Hematopoietic multipotent progenitor cell treated with erythropoietin and hydrocortisone succinate and interleukin-3 and kit ligand, for 4 days (in vitro differentiated cells): ENCODE data around the gene ZNF284.

Experiments
- DNase-seq: peaks from one replicate; pipeline ENCODE4 v3.0.0-alpha.2; 2015

ZNF284 gene

DNA sequence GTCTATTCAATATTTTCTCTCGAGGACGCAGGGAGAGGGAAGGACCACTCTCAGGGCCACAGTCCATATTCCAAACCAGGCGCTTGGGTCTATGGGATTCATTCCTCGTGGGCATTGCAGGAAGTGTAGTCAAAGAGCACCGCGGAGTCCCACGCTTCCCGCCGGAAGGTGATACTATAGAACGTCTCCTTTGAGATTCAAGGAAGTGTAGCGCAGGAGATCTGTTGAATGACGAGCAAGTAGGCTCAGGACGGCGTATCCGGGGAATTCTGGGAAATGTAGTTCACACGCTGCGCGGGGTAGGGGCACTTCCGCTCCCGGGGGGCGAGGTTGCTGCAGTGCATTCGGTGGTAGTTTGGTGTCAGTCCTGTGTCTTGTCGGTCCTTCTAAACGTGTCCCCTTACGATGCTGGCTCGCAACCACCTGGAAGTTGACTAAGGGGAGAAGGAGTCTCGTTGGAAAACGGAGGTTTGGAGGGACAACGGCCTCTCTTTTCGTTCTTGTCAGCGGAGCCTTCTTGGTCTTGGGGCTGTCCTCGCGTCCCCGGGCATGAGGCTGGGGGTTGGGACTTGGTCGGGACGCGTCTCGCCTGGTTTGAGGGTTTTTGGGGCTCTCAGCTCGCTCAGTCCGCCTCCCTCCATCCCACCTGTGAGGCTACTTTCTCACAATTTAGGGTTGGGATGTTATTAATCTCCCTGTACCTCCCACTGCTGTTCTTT lies at the start of gene ZNF284:
Gene ZNF284 (plus strand): TSS at position 336 of the 719 bp plus-strand sequence. CDS start 4,231 bp downstream, outside the sequence.
- peak; percentile 96 for DNase-seq

DNA sequence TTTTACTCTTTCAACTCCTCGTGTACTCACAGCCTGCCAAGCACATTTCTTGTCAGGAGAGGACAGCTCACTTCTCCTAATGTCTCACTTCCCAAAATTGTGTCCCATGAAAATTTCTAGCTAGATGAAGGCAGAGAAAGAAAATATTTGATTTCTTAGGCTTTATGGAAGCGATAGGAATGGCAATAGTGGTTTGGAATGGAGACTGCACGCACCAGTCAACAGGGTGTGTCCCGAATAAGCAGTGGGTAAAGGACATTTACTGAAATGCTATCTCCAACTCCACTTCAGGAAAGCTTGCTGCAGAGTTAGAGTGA lies 47.1 kb upstream of the ZNF284 start:
- DNase-seq = no peak

DNA sequence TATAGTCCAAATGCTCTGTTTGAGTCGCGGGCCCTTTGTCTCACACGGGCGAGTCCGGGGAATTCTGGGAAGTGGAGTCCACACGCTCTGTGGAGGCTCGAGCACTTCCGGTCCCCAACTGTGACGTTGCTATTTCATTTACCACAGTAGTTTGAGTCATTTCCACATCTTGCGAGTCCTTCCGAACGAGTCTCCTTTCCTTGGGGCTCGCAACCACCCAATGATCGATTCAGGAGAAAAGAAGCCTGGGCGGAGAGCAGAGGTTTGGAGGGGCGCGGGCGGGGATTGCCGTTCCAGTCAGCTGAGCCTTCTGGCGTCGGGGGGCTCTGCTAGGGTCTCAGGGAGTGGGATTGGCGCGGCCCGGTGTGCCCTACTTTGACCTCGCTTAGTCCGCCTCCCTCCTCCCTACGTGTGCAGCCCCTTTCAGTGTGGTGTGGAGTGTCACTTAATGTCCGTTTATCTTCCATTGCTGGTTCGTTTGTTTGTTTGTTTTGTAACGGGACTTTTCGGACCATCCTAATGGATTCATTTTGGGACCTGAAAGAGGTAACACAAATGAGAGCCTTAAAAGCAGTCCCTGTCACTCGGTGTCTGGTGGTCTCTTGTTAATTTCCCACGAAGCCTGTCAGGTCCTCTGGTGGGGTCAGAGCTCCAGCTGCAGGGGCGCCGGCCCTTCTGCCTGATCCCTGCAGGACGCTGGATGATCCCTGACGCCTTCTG lies 46.6 kb upstream of the ZNF284 start, which contains the start of gene ZNF222:
Gene ZNF222 (plus strand): TSS at position 163 of the 720 bp plus-strand sequence. CDS start 58 bp downstream, at position 221.
- peak; percentile 97 for DNase-seq

DNA sequence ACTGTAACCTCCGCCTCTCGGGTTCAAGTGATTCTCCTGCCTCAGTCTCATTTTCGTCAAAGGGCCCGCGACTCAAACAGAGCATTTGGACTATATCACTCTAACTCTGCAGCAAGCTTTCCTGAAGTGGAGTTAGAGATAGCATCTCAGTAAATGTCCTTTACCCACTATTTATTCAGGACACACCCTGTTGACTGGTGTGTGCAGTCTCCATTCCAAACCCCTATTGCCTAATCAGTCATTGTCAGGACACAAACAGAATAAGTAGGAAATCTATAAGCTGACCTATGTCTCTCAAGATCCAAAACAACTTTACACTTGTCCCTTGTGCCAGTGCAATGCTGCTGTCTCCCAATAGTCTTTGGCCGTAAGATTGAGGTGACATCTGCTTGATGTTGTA lies 45.3 kb upstream of the ZNF284 start:
- no peak for DNase-seq

DNA sequence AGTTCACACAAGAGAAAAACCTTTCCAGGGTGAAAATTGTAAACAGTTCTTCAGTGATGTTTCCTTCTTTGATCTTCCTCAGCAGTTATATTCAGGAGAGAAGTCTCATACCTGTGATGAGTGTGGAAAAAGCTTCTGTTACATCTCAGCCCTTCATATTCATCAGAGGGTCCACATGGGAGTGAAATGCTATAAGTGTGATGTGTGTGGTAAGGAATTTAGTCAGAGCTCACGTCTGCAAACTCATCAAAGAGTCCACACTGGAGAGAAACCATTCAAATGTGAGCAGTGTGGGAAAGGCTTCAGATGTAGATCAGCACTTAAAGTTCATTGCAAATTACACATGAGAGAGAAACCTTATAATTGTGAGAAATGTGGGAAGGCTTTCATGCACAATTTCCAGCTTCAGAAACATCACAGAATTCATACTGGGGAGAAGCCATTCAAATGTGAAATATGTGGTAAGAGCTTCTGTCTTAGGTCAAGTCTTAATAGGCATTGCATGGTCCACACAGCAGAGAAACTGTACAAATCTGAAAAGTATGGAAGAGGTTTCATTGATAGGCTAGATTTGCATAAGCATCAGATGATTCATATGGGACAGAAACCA lies 39.9 kb upstream of the ZNF284 start:
- DNase-seq = no peak

DNA sequence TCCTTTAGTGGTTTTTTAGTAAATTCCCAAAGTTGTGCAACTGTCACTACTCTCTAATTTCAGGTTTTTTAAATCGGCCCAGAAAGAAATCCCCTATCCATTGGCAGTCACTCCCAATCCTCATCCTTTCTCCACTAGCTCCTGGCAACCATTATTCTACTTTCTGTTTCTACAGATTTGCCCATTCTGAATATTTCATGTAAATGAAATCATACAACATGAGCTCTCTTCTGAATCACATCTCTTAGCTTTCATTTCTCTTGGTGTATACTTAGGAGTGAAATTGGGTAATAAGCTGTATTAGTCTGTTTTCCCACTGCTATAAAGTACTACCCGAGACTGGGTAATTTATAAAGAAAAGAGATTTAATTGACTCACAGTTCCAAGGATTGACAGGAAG lies 29.8 kb upstream of the ZNF284 start:
- DNase-seq = no peak

DNA sequence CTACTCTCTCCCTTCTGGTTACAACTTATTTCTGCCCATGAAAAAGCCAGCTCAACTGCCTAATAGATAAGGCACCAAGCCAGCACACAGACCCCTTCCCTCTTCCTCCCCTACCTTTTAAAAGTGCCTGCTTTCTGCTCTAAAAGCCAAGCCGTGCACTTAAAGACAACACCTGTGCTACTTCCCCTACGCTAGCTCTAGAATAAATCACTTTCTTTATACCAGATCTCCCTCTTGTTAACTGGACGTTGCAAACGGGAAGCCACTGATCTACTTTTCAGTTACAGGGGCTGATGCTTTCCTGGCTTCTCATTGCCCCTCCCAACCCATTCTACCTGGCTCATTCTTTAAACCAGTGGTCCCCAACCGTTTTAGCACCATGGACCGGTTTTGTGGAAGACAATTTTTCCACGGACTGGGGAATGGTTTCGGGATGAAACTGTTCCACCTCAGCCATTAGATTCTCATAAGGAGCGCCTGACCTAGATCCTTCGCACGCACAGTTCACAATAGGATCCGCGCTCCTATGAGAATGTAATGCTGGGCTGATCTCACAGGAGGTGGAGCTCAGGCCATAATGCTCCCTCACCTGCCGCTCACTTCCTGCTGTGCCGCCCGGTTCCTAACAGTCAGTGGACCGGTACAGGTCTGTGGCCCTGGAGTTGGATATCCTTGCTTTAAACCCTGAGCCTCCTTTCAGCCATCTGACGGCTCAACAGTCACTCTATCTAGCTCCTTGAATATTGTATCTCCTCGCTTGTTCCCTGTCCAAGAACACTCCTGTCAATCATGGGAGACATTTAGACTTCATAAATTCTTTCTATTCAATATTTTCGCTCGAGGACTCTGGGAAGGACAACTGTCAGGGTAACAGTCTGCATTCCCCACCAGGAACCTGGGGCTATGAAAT lies 21.0 kb upstream of the ZNF284 start:
- peak; percentile 52 for DNase-seq

DNA sequence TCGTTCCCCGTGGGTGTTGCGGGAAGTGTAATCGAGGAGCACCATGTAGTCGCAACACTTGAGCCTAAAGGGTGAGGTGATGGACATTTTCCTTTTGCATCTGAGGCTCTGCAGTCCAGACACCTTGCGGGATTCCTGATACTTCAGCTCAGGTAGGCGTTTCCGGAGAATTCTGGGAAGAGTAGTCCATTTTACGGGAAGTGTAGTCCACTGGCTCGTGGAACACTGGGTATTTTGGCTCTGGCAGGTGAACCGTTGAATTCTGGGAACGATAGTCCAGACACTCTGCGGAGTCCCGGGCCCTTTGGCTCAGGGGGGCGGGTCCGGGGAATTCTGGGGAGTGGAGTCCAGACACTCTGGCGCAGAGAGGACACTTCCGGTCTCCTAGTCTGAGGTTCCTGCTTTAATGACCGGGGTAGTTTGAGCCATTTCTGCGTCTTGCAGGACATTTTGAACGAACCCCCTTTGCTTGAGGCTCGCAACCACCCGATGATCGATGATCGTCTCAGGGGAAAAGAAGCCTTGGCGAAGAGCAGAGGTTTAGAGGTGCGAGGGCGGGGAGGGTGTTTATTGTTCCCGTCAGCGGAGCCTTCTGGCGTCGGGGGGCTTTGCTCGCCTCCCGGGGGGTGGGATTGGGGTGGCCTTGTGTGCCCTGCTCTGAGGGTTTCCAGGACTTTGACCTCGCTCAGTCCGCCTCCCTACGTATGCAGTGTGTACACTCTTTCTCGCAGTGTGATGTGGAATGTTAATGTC lies 20.1 kb upstream of the ZNF284 start, which contains the start of gene ZNF223:
Gene ZNF223 (plus strand): TSS at position 387 of the 753 bp plus-strand sequence. CDS start 3,141 bp downstream, outside the sequence.
- DNase-seq = peak; percentile 96

DNA sequence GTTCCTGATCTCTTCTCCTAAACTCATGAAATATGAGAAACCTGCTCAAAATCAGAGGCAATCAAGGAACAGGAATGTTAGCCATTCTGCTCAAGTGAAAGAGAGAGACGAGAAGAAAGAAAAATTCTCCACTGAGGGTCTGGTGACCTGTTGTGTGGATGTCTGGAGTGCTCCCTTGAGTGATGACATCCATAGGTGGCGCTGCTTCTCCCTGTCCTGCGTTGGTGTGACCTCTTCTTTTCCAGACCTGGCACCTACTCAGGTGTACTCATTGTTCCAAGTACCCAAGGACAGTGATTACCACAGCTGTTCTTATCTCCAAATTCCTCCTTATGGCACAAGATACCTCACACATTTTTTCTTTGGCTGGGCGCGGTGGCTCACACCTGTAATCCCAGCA lies 16.1 kb upstream of the ZNF284 start:
- no peak for DNase-seq

DNA sequence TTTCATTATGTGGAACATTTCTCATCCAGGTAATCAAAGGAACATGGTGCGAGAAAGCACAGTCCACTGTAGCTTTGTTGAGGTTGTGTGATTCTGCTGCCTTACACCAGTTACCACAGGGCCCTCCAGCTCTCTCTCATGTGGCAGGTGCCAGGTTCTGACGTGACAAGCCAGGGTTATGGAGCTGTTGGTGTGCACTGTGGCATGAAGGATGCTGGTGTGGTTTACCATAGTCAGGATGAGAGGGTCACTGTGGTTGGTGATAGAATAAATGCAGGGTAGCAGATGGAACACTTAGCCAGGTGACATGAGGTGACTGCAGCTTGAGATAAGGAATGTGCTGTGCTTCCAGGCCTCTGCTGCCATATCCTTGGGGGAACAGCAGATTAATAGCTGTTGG lies 12.7 kb upstream of the ZNF284 start:
- no peak for DNase-seq

DNA sequence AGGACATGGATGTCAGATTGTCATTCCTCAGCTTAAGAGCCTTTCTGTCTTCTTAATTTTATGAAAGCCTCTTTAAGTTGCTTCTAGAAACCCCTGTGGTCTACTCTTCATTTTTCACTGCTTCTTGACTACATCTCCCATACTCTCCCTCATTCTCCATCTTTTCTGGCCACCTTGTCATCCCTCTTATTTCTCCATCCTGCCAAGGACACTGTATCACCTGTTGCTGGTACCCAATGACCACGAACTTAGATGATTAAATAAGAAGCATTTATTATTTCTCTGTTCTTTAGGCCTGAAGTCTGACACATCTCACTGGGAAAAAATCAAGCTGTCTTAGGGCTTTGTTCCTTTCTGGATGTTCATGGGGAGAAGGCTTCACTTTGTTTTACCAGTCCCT lies 10.9 kb upstream of the ZNF284 start:
- no peak for DNase-seq

DNA sequence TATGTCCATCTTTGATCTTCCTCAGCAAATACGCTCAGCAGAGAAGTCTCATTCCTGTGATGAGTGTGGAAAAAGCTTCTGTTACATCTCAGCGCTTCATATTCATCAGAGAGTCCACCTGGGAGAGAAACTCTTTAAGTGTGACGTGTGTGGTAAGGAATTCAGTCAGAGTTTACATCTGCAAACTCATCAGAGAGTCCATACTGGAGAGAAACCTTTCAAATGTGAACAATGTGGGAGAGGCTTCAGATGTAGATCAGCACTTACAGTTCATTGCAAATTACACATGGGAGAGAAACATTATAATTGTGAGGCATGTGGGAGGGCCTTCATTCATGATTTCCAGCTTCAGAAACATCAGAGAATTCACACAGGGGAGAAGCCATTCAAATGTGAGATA lies 5.7 kb upstream of the ZNF284 start:
- DNase-seq = no peak

DNA sequence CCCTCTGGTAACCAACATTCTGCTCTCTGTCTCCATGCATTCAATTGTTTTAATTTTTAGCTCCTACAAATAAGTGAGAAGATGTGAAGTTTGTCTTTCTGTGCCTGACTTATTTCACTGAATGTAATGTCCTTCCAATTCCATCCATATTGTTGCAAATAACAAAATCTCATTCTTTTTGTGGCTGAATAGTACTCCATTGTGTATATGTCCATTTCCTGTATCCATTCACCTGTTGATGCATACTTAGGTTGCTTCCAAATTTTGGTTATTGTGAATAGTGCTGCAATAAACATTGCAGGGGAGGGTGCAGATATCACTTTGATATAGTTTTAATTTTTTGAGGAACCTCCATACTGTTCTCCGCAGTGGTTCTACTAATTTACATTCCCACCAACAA lies 2.5 kb upstream of the ZNF284 start:
- DNase-seq = no peak

DNA sequence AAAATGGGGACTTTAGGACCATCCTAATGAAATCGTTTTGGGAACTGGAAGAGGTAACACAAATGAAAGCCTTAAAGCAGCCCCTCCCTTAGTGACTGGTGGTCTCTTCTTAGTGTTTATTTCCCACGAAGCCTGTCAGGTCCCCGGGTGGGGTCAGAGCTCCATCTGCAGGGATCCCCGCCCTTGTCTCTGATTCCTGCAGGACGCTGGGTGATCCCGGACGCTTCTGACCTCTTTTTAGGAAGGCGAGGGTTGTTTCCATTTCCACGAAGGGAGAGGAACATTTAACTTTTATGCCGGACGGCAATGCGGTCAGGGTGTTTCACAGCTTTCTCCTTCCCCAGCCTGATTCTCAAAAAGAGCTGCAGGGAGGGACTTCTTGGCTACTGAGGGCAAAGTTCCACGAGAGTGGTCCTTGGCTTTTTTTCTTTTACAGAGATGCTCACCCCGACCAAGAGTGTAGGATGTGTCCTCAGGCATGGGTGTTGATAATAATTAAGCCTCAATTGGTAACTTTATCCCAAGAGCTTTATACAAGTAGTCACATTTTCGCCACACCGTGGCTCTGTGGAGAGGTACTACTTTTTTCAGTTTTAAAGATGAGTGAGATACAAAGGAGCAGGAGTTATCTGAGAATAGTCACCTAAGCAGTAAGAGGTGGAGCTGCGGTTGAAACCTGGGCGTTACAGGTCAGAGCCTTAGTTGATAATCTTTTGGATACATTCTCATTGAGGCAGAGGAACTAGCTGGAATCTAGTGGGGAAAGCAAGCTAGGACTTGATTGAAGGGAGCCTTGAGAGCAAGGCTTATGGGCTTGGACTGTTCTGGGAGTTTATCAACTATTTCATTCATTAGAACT lies 813 bp downstream of the ZNF284 start:
- peak; percentile 22 for DNase-seq

DNA sequence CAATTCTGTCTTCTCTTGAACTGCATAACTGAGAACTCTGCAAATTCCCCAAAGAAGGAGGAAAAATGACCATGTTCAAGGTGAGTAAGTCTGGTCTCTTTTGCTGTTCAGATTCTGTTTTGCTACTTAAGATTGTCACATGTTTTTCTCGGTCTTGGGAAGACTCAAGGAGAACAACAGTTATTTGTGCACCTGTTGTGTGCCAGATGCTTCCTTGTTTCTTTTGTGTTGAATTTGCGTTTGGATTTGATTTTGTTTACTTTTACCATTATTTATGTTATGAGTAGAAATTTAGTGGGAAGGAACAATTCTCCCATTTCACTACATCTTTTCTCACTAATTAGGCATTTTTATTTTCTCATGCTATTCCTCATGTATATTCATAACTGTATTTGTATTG lies 4.4 kb downstream of the ZNF284 start:
- DNase-seq = no peak

DNA sequence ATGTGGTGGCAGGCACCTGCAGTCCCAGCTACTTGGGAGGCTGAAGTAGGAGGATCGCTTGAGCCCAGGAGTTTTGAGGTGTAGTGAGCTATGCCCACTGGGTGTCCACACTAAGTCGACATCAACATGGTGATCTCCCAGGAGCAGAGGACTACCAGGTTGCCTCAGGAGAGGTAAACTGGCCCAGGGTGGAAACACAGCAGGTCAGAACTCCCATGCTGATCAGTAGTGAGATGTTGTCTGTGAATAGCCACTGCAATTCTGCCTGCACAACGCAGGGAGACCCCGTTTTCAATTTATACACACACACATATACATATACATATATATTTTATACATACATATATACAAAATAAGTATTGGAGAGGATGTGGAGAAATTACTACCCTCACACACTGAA lies 20.1 kb downstream of the ZNF284 start:
- DNase-seq = no peak

DNA sequence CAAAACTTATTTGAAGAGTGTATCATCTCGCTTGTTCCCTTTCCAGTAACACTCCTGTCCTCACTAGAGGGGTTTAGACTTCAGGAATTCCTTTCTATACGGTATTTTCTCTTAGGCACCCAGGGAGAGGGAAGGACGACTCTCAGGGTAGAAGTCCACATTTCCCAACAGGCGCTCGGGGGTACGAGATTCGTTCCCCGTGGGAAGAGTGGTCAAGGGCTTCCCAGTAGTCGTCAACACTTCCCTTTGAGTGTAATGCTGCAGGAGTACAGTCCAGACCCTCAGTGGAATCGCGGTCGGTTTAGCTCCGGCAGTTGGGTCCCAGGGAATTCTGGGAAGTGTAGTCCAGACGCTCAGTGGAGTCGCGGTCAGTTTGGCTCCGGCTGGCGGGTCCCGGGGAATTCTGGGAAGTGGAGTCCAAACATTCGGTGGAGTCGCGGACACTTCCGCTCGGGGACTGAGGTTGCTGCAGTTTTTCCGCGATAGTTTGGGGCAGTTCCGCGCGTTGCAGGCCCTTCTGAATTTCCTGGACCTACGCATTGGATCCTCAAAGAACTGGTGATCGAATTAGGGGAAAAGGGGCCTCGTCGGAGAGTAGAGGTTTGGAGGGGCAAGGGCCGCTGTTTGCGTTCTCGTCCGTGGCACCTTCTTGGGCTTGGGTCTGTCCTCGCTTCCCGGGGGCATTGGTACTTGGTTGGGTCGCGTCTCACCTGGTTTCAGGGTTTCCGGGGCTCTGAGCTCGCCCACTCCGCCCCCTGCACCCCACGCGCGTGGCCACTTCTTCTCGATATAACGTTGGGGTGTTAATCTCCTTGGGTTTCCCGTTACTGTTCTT lies 22.2 kb downstream of the ZNF284 start, which contains the start of gene ZNF224:
Gene ZNF224 (plus strand): TSS at position 431 of the 835 bp plus-strand sequence. CDS start 3,513 bp downstream, outside the sequence.
- peak; percentile 97 for DNase-seq

DNA sequence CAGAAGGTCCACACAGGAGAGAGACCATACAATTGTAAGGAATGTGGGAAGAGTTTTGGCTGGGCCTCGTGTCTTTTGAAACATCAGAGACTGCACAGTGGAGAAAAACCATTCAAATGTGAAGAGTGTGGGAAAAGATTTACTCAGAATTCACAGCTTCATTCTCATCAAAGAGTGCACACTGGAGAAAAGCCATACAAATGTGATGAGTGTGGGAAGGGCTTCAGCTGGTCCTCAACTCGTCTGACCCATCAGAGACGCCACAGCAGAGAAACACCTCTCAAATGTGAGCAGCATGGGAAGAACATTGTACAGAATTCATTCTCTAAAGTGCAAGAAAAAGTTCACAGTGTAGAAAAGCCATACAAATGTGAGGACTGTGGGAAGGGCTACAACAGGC lies 35.8 kb downstream of the ZNF284 start:
- no peak for DNase-seq

DNA sequence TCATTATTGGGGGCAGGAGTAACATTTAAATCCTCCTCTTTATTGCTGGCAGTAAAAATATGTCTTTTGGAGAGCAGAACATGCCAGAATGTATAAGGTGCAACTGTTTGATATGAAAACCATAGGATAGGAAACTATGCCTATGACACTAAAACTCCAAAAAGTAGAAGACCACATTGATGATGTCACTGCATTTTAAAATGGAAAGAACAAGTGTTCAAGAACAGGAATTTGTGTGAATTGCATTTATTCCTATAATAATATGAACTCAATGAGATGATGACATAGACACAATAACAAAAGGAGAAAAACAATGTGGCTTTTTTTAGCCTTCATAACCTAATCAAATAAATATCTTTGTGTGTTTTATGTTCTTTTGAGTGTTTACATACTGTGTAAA lies 37.5 kb downstream of the ZNF284 start:
- DNase-seq = no peak

DNA sequence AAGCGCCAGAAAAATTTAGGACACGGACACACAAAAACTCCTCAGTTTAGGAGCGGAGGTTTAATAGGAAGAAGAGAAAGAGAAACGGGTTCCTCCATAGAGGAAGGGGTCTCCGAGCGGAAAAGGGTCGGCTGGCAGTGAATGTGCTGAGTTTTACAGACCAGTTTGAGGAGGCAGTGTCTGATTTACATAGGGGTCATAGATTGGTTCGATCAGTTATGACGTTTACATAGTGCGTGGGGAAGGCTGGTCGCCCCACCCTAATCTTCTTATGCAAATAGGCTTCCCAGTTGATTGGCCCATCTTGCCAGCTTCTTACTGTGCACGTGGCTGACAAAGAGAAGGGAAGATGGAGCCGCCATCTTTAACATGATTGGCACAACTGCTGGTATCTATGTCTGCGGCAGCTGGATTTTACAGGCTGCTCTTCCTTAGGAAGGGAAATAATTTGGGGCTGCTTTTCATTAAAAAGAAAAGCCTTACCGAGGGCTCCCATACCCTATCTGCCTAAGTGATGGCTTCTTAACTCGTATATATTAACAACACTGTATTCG lies 40.0 kb downstream of the ZNF284 start:
- peak; percentile 89 for DNase-seq
